Stimulated activated CD4-positive, alpha-beta T cell treated with anti-CD3 and anti-CD28 coated beads, Interleukin-2, amount 100 ng/mL, for 4 hours (primary cell): Measurements from ENCODE around the gene KLC3.

Experiments used
- DNase-seq: peaks from one replicate; pipeline ENCODE4 v3.0.0-alpha.2; 2020; ENCODE audit warnings: low read depth

Gene KLC3

GRCh38 chr19:45349126-45349415, 8.5 kb downstream of the KLC3 start:
- no peak for DNase-seq

GRCh38 chr19:45349430-45349941, 8.9 kb downstream of the KLC3 start:
- DNase-seq, result no peak

GRCh38 chr19:45350477-45351058, 10.0 kb downstream of the KLC3 start:
- DNase-seq, result no peak

GRCh38 chr19:45351401-45351952, 10.9 kb downstream of the KLC3 start:
- DNase-seq, result no peak

- no peak for DNase-seq
These were observed 11.5 kb downstream of the KLC3 start for GRCh38 chr19:45352062-45352461.

- DNase-seq, result no peak
These were observed 11.9 kb downstream of the KLC3 start for GRCh38 chr19:45352471-45352870.

GRCh38 chr19:45352914-45353796, 12.6 kb downstream of the KLC3 start:
- no peak for DNase-seq

- no peak for DNase-seq
These were observed 13.8 kb downstream of the KLC3 start for GRCh38 chr19:45354241-45354842.

GRCh38 chr19:45355402-45355801, 14.9 kb downstream of the KLC3 start:
- DNase-seq, result no peak

- DNase-seq, result no peak
These were observed 15.4 kb downstream of the KLC3 start for GRCh38 chr19:45355910-45356309.

GRCh38 chr19:45356760-45357444, 16.4 kb downstream of the KLC3 start:
- no peak for DNase-seq

GRCh38 chr19:45357445-45357783, 16.9 kb downstream of the KLC3 start:
- DNase-seq, result no peak

GRCh38 chr19:45358213-45358792, 17.8 kb downstream of the KLC3 start:
- no peak for DNase-seq

GRCh38 chr19:45361608-45362007, 21.1 kb downstream of the KLC3 start:
- no peak for DNase-seq

- no peak for DNase-seq
These were observed 21.7 kb downstream of the KLC3 start for GRCh38 chr19:45362291-45362690.

GRCh38 chr19:45363861-45364459, 23.4 kb downstream of the KLC3 start:
- DNase-seq, result no peak

- no peak for DNase-seq
These were observed 24.1 kb downstream of the KLC3 start for GRCh38 chr19:45364696-45365095.

- DNase-seq, result no peak
These were observed 27.6 kb downstream of the KLC3 start for GRCh38 chr19:45368127-45368526.

- DNase-seq, result no peak
These were observed 28.3 kb downstream of the KLC3 start for GRCh38 chr19:45368737-45369340.

GRCh38 chr19:45370410-45371204, 30.1 kb downstream of the KLC3 start, which contains the start of gene ERCC2:
TSS of gene ERCC2 (minus strand) at chr19:45370573. CDS start at chr19:45370540, 33 bp downstream.
- DNase-seq, result peak; percentile 100
